Lung (tissue), 12 donors: Measurements from ENCODE around the gene ZNF787. TPM values are rescaled to one million over a fixed set of nuclear protein-coding genes. Genes with fewer than 3 reads are reported as not detected.
A peak's percentile ranks its signal among the peaks of the same experiment; 100 is the strongest.

Experiments
- ATAC-seq: fragments of 200-7000 bp; cut with Tn5 transposase; one replicate; pipeline ENCODE4 v1.9.1; 2020; ENCODE audit warnings: moderate number of reproducible peaks; ENCODE audit not compliant: insufficient read depth, low FRiP score
- DNase-seq, 3 donors: peaks; one replicate each; pipeline ENCODE4 v3.0.0-alpha.2; 2013 to 2017
- H3K27ac ChIP-seq, 2 donors: one replicate each; pipeline ENCODE4 v1.5.1; 2013; ENCODE audit warnings: mild to moderate bottlenecking in 2 of 2, moderate library complexity in 2 of 2, control low read depth in 1 of 2, inconsistent platforms in 1 of 2, low read depth in 1 of 2, low read length in 1 of 2
- H3K27me3 ChIP-seq, 3 donors: one replicate each; pipeline ENCODE4 v1.5.1; 2013; ENCODE audit warnings: low read length in 2 of 3; ENCODE audit not compliant: control insufficient read depth in 3 of 3, insufficient read depth in 3 of 3
- H3K36me3 ChIP-seq, 4 donors: one replicate each; pipeline ENCODE4 v1.5.1; 2013; ENCODE audit warnings: low read length in 4 of 4, mild to moderate bottlenecking in 1 of 4, moderate library complexity in 1 of 4; ENCODE audit not compliant: control insufficient read depth in 4 of 4, insufficient read depth in 4 of 4
- H3K4me1 ChIP-seq, 5 donors: one replicate each; pipeline ENCODE4 v1.5.1; 2013; ENCODE audit warnings: low read length in 5 of 5, mild to moderate bottlenecking in 2 of 5, moderate library complexity in 1 of 5; ENCODE audit not compliant: control insufficient read depth in 5 of 5, insufficient read depth in 5 of 5
- H3K4me3 ChIP-seq: one replicate; pipeline ENCODE4 v1.5.1; 2013; ENCODE audit warnings: mild to moderate bottlenecking, control low read depth, moderate library complexity
- H3K9ac ChIP-seq, 2 donors: one replicate each; pipeline ENCODE4 v1.5.1; 2013; ENCODE audit warnings: low read length in 2 of 2, control low read depth in 1 of 2; ENCODE audit not compliant: insufficient read depth in 1 of 2
- H3K9me3 ChIP-seq, 4 donors: one replicate each; pipeline ENCODE4 v1.5.1; 2013; ENCODE audit warnings: low read length in 3 of 4, mild to moderate bottlenecking in 1 of 4, moderate library complexity in 1 of 4; ENCODE audit not compliant: control insufficient read depth in 4 of 4, insufficient read depth in 3 of 4
- CTCF ChIP-seq: IDR thresholded peaks from 2 replicates; pipeline ENCODE4 v1.5.1; 2012; ENCODE audit warnings: mild to moderate bottlenecking; ENCODE audit errors: control extremely low read depth, extremely low read depth
- WGBS, 2 donors: extraction: QIAGEN DNeasy Blood & Tissue Kit; methylation state at CpG; one replicate each; pipeline ENCODE4 v1.1.7; 2013; 5-methylcytosine and 5-hydroxymethylcytosine counted together
- polyA plus RNA-seq, 2 donors: library from polyadenylated mRNA; stranded (reverse); fragments of 200-250 nt; gene quantifications; one replicate each; pipeline ENCODE4 v1.2.1, GENCODE V29; 2013
- total RNA-seq, 2 donors: library from RNA; depleted of rRNA in 1 of 2; stranded (reverse); fragments of >200 nt in 1 of 2; gene quantifications; one replicate each; pipeline ENCODE4 v1.2.1, GENCODE V29; 2014 to 2021
- donor health status: control.
- donor health status: control.
- donor health status: Bipolar disorder and iron deficiency.
- donor health status: healthy.
- donor health status: DM: yes; HTN: yes; CAD: no.

ZNF787 gene
- total and polyA plus RNA-seq, 4 donors, result 27.5 to 44.7 (median 32.2) TPM

GRCh38 chr19:56146904-56147303 lies 25.8 kb upstream of the ZNF787 start:
- DNase-seq, result no peak
- Histone ChIP-seq H3K9me3 (peaks cover 0 to 3% (median 0%) of the 10 kb centered on the region in 4 donors), H3K4me3 (no peak overlapping the region), H3K27me3 (no peaks in the 10 kb centered on the region), H3K27ac (no peak overlapping the region), H3K36me3 (peaks cover 0 to 19% (median 4%) of the 10 kb centered on the region in 4 donors), H3K9ac (no peak overlapping the region), H3K4me1 (peaks cover 0 to 11% (median 8%) of the 10 kb centered on the region in 5 donors)
- no peak for TF ChIP-seq CTCF
- ATAC-seq, result no peak
- 96 to 98% methylated on average over 31 of the region's 31 CpGs for WGBS, 2 donors

- DNase-seq, result no peak
- Histone ChIP-seq H3K4me3 (no peak overlapping the region), H3K36me3 (peaks cover 0 to 19% (median 4%) of the 10 kb centered on the region in 4 donors), H3K9ac (no peak overlapping the region), H3K9me3 (peaks cover 0 to 3% (median 0%) of the 10 kb centered on the region in 4 donors), H3K27ac (no peak overlapping the region), H3K27me3 (no peaks in the 10 kb centered on the region), H3K4me1 (peaks cover 0 to 12% (median 7%) of the 10 kb centered on the region in 5 donors)
- ATAC-seq, result no peak
- no peak for TF ChIP-seq CTCF
- 91 to 98% methylated on average over 10 of the region's 10 CpGs for WGBS, 2 donors
These were observed 24.6 kb upstream of the ZNF787 start for GRCh38 chr19:56145698-56146097.

GRCh38 chr19:56144831-56145230 lies 23.7 kb upstream of the ZNF787 start:
- DNase-seq, result no peak
- peak overlapping the region in 1 of 2 donors; percentile 1 for H3K27ac ChIP-seq
- WGBS, 2 donors, result 87% methylated on average over 12 of the region's 12 CpGs

More at GRCh38 chr19:56144831-56145230, 23.7 kb upstream of the ZNF787 start:
- Histone ChIP-seq H3K9me3 (peaks cover 0 to 3% (median 0%) of the 10 kb centered on the region in 4 donors), H3K4me3 (no peak overlapping the region), H3K36me3 (peaks cover 0 to 19% (median 4%) of the 10 kb centered on the region in 4 donors), H3K27me3 (no peaks in the 10 kb centered on the region), H3K4me1 (peaks cover 0 to 15% (median 12%) of the 10 kb centered on the region in 5 donors), H3K9ac (no peak overlapping the region)
- no peak for TF ChIP-seq CTCF
- no peak for ATAC-seq
